HG02973 (cell line): ENCODE data around the gene SEC22C.

Experiments used
- ATAC-seq: cut with Tn5 transposase; IDR thresholded peaks from one replicate; pipeline ENCODE4 v1.9.1; 2021; ENCODE audit warnings: moderate library complexity; ENCODE audit not compliant: unreplicated experiment

The SEC22C gene

GRCh38 chr3:42539871-42540714 is 41.7 kb downstream of the SEC22C start:
- ATAC-seq = no peak

GRCh38 chr3:42537350-42537749 is 44.4 kb downstream of the SEC22C start:
- no peak for ATAC-seq

- ATAC-seq = no peak
These were observed 45.6 kb downstream of the SEC22C start for GRCh38 chr3:42535981-42536784.

GRCh38 chr3:42533161-42533897 is 48.4 kb downstream of the SEC22C start:
- ATAC-seq = no peak

- ATAC-seq = no peak
These were observed 49.5 kb downstream of the SEC22C start for GRCh38 chr3:42532229-42532628.

GRCh38 chr3:42531470-42531869 is 50.3 kb downstream of the SEC22C start:
- no peak for ATAC-seq

GRCh38 chr3:42530073-42530472 is 51.7 kb downstream of the SEC22C start:
- no peak for ATAC-seq

- ATAC-seq = no peak
These were observed 52.3 kb downstream of the SEC22C start for GRCh38 chr3:42529468-42529867.

GRCh38 chr3:42527368-42527917 is 54.3 kb downstream of the SEC22C start:
- ATAC-seq = no peak

GRCh38 chr3:42526616-42527367 is 55.0 kb downstream of the SEC22C start:
- ATAC-seq = no peak

GRCh38 chr3:42525736-42526345 is 55.9 kb downstream of the SEC22C start:
- ATAC-seq = no peak

- ATAC-seq = no peak
These were observed 56.6 kb downstream of the SEC22C start for GRCh38 chr3:42525212-42525611.

GRCh38 chr3:42524751-42525150 is 57.0 kb downstream of the SEC22C start:
- ATAC-seq = no peak

- ATAC-seq = no peak
These were observed 60.9 kb downstream of the SEC22C start for GRCh38 chr3:42520906-42521305.

- no peak for ATAC-seq
These were observed 61.4 kb downstream of the SEC22C start for GRCh38 chr3:42520336-42520735.

- no peak for ATAC-seq
These were observed 62.2 kb downstream of the SEC22C start for GRCh38 chr3:42519568-42519962.

GRCh38 chr3:42518800-42519567 is 62.8 kb downstream of the SEC22C start:
- no peak for ATAC-seq

- ATAC-seq = no peak
These were observed 64.7 kb downstream of the SEC22C start for GRCh38 chr3:42517117-42517516.

- ATAC-seq = no peak
These were observed 65.3 kb downstream of the SEC22C start for GRCh38 chr3:42516443-42516842.
